ES-I3 (cell line): Measurements from ENCODE around the gene EYS.
A peak's percentile ranks its signal among the peaks of the same experiment; 100 is the strongest.

ENCODE experiments used
- H3K36me3 ChIP-seq: 2 replicates; pipeline ENCODE4 v1.6.1; 2013; ENCODE audit warnings: mild to moderate bottlenecking, low read length, control low read depth, moderate library complexity; ENCODE audit not compliant: insufficient read depth
- H3K4me1 ChIP-seq: 2 replicates; pipeline ENCODE4 v1.6.1; 2013; ENCODE audit warnings: mild to moderate bottlenecking, control low read depth, low read length; ENCODE audit not compliant: insufficient read depth
- H3K9ac ChIP-seq: 2 replicates; pipeline ENCODE4 v1.6.1; 2013; ENCODE audit warnings: low read depth, mild to moderate bottlenecking, low read length, moderate library complexity
- H3K9me3 ChIP-seq: 2 replicates; pipeline ENCODE4 v1.6.1; 2013; ENCODE audit warnings: mild to moderate bottlenecking, low read length, moderate library complexity; ENCODE audit not compliant: control insufficient read depth, insufficient read depth

Gene EYS

DNA sequence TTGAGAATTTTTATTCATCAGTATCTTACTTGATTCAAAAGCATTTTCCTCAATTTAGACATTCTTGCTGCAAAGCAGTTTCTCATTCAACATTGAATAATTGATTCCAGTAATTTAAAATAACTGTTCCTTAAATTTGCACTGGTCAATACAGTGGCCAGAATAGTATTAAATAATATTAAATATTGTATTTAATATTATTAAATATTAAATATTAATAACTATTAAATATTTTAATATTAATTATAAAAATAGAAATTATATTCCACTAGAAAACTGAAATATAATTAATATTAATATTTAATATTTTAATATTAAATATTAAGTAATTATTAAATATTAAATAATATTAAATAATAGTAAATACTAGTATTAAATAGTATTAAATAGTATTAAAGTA, 758.8 kb downstream of the EYS start:
- no peaks in the 10 kb centered on the region for H3K9me3 ChIP-seq
- no peaks in the 10 kb centered on the region for H3K36me3 ChIP-seq
- no peak overlapping the region for H3K9ac ChIP-seq
- no peaks in the 10 kb centered on the region for H3K4me1 ChIP-seq

DNA sequence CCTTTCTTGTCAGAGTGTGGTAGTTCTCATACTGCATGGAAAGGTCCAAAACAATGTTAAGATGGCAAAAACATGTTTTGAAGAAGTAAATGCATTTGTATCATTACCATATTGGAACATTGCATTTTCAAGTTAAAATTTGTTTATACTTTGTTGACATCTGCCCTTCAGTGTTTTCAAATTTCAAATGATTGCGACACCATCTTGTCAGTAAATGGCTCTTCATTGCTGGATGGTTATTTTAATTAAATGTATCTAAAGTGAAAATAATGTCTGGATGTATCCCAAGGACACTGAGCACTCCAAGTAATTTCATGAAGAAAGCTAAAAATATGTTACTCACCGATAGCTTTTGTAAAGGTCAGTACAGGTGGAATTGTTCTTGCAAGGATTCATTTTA, 761.6 kb downstream of the EYS start:
- Histone ChIP-seq H3K4me1 (no peaks in the 10 kb centered on the region), H3K36me3 (no peaks in the 10 kb centered on the region)

GRCh38 chr6:64932486-64932885, 774.5 kb downstream of the EYS start:
- no peaks in the 10 kb centered on the region for H3K9me3 ChIP-seq
- no peaks in the 10 kb centered on the region for H3K4me1 ChIP-seq
- no peak overlapping the region for H3K9ac ChIP-seq
- H3K36me3 ChIP-seq: no peaks in the 10 kb centered on the region

More for the DNA sequence above, 761.6 kb downstream of the EYS start:
- Histone ChIP-seq H3K9me3 (no peaks in the 10 kb centered on the region), H3K9ac (no peak overlapping the region)

DNA sequence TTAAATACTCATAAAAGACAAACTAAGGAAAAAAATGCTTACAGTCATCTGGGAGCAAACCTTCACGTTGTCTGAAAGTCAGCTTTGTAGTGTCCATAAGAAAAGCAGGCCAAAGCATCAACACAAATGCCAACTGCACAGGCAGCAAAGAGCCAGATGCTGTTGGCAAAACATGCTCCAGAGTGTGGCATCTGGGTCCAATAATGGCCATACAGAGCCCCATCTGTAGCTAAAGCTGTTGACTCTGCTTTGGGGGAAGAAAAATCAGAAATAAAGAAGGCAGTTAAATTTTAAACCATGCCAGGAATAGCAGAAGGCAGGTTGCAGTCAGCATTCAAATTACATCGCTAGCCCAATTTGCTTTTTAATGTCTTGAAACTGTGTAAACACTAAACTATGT, 776.3 kb downstream of the EYS start:
- Histone ChIP-seq H3K9ac (no peak overlapping the region), H3K9me3 (no peaks in the 10 kb centered on the region), H3K36me3 (no peaks in the 10 kb centered on the region), H3K4me1 (no peaks in the 10 kb centered on the region)

- H3K9me3 ChIP-seq: no peaks in the 10 kb centered on the region
- no peak overlapping the region for H3K9ac ChIP-seq
- no peaks in the 10 kb centered on the region for H3K4me1 ChIP-seq
- no peaks in the 10 kb centered on the region for H3K36me3 ChIP-seq
Measured at GRCh38 chr6:64926051-64926450, 781.0 kb downstream of the EYS start.

DNA sequence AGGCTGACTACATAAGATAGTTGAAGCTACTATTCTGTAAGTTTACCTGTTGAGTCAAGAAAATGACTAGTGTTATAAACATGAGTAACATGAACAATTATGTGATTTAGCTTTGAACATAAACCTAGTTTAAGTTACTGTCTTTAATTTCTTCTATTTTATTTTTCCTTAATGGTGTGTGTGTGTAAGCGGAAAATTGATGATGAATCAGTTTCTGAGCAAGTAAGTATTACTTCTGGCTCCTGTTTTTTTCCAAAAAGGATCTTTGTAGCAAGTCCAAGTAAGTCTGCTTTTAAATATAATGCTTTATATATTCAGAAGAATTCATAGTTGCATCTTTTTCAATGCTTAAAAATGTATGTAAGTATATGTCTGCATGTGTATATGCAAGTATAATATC, 786.8 kb downstream of the EYS start:
- H3K9me3 ChIP-seq: no peaks in the 10 kb centered on the region
- H3K4me1 ChIP-seq: no peaks in the 10 kb centered on the region
- H3K36me3 ChIP-seq: no peaks in the 10 kb centered on the region
- H3K9ac ChIP-seq: no peak overlapping the region

- Histone ChIP-seq H3K9ac (no peak overlapping the region), H3K9me3 (no peaks in the 10 kb centered on the region), H3K36me3 (no peaks in the 10 kb centered on the region), H3K4me1 (no peaks in the 10 kb centered on the region)
Measured at GRCh38 chr6:64914124-64914523, 792.9 kb downstream of the EYS start.

GRCh38 chr6:64912966-64913365, 794.1 kb downstream of the EYS start:
- Histone ChIP-seq H3K36me3 (no peaks in the 10 kb centered on the region), H3K4me1 (no peaks in the 10 kb centered on the region), H3K9ac (no peak overlapping the region), H3K9me3 (peaks cover under 1% of the 10 kb centered on the region; the same call in 1 of the 2 replicates)

DNA sequence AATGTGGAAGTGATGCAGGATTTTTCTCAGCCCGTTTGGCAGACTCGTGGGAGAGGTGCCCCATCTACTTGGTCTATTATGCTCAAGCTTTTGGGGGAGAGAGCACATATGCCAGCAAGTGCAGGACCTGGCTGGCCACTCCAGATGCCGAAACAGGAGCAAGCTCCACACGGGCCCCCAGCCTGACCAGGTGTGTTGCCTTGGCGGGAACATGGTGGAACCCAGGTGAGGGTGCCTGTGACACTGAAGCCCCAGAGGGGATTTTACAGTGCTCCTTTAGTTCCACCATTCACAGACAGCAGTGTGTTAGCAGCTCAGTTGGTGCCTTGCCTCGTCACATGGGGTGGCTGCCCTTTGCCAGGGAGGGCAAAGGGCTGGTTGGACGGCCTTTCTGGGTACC, 798.9 kb downstream of the EYS start:
- H3K9me3 ChIP-seq: peaks cover 3% of the 10 kb centered on the region; the same call in 1 of the 2 replicates
- H3K9ac ChIP-seq: no peak overlapping the region
- H3K36me3 ChIP-seq: no peaks in the 10 kb centered on the region
- no peaks in the 10 kb centered on the region for H3K4me1 ChIP-seq

- Histone ChIP-seq H3K4me1 (no peaks in the 10 kb centered on the region), H3K36me3 (no peaks in the 10 kb centered on the region), H3K9me3 (peaks cover 3% of the 10 kb centered on the region; the same call in 1 of the 2 replicates), H3K9ac (no peak overlapping the region)
Measured at GRCh38 chr6:64904616-64905015, 802.4 kb downstream of the EYS start.

GRCh38 chr6:64902596-64902995, 804.4 kb downstream of the EYS start:
- Histone ChIP-seq H3K4me1 (no peaks in the 10 kb centered on the region), H3K9me3 (no peaks in the 10 kb centered on the region), H3K36me3 (no peaks in the 10 kb centered on the region), H3K9ac (no peak overlapping the region)

GRCh38 chr6:64896939-64897338, 810.1 kb downstream of the EYS start:
- H3K9me3 ChIP-seq: no peaks in the 10 kb centered on the region
- peaks cover 6% of the 10 kb centered on the region; the same call in 1 of the 2 replicates for H3K4me1 ChIP-seq
- H3K36me3 ChIP-seq: no peaks in the 10 kb centered on the region
- no peak overlapping the region for H3K9ac ChIP-seq

DNA sequence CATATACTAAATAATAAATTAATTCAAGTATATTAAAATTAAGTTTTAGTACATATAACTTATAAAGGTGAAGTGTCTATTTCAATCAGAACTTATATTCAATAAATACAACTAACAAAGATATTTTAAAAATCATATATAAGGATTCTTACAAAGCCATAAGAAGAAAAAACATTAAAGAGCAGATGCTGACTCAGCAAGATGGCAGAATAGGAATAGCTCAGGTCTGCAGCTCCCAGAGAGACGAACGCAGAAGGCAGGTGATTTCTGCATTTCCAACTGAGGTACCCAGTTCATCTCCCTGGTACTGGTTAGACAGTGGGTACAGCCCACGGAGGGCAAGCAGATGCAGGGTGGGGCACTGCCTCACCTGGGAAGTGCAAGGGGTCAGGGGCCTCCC, 811.1 kb downstream of the EYS start:
- H3K9me3 ChIP-seq: no peaks in the 10 kb centered on the region

DNA sequence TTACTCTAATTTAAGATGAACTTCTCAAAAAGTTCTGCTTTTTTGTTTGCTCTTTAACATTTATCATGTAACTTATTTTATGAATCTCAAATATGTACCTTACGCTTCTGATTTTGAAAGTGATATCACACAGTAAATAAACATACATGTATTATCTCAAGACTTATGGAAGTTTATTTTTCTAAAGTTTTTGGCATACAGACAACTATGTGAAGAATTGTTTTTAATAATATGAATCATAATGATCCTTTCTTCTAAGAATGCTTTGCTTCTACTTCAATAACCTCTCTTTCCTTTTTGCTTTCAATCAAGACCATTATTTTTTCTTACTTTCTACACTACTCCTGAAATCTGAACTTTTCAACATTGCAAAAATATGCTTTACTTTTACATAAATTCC, 816.4 kb downstream of the EYS start:
- Histone ChIP-seq H3K36me3 (no peaks in the 10 kb centered on the region), H3K9ac (peak overlapping the region; percentile 16; the same call in 1 of the 2 replicates), H3K9me3 (no peaks in the 10 kb centered on the region; the same call in 1 of the 2 replicates), H3K4me1 (peaks cover 15% of the 10 kb centered on the region)

More for the DNA sequence above, 811.1 kb downstream of the EYS start:
- Histone ChIP-seq H3K4me1 (peaks cover 12% of the 10 kb centered on the region), H3K9ac (no peak overlapping the region), H3K36me3 (no peaks in the 10 kb centered on the region)

DNA sequence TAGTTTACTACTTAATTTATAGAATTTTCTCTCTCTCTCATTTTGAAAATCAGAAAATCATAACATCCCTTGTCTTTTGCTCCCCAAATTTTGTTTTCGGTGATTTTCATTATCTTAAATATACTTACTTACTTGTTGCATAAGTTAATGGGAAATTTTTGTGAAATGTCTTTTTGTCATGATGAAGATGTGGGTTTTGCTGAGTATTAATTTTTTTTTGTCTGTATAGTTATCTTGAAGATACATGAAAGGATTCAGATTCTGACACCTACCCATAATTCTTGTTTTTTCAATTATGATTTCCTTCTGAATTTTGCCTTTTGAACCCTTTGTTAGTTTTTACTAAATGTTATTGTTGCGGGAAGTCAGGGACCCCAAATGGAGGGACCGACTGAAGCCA, 817.9 kb downstream of the EYS start:
- Histone ChIP-seq H3K9me3 (no peaks in the 10 kb centered on the region; the same call in 1 of the 2 replicates), H3K4me1 (peaks cover 15% of the 10 kb centered on the region), H3K36me3 (no peaks in the 10 kb centered on the region)

GRCh38 chr6:64874776-64875175, 832.2 kb downstream of the EYS start:
- H3K9ac ChIP-seq: no peak overlapping the region
- no peaks in the 10 kb centered on the region for H3K4me1 ChIP-seq
- no peaks in the 10 kb centered on the region for H3K36me3 ChIP-seq
- no peaks in the 10 kb centered on the region for H3K9me3 ChIP-seq

More for the DNA sequence above, 817.9 kb downstream of the EYS start:
- H3K9ac ChIP-seq: no peak overlapping the region
